Esophagus muscularis mucosa (tissue), 4 donors: ENCODE measurements around the gene TJP2. TPM values are rescaled to one million over a fixed set of nuclear protein-coding genes. Genes with fewer than 3 reads are reported as not detected.
A peak's percentile ranks its signal among the peaks of the same experiment; 100 is the strongest.
"Not testable (repeated sequence)": the region's sequence is repeated elsewhere in the genome, so short reads cannot be mapped to it uniquely, and the experiment has no call there.

ENCODE experiments used
- DNase-seq: peaks from one replicate; pipeline ENCODE4 v3.0.0-alpha.2; 2017; ENCODE audit errors: extremely low spot score
- H3K27ac ChIP-seq, 4 donors: fragments of 200-600 bp; sonication (generic); replicated peaks in 1 of 4; 1 replicate in 3 of 4; 2 replicates in 1 of 4; pipeline ENCODE4 v1.5.1; 2016 to 2019; ENCODE audit warnings: mild to moderate bottlenecking in 1 of 4
- H3K27me3 ChIP-seq, 4 donors: fragments of 200-600 bp; sonication (generic); one replicate each; pipeline versions ENCODE4 v1.5.1 to v1.6.0; 2016 to 2019
- H3K36me3 ChIP-seq, 4 donors: fragments of 200-600 bp; sonication (generic); one replicate each; pipeline ENCODE4 v1.5.1; 2016 to 2019
- H3K4me1 ChIP-seq, 4 donors: fragments of 200-600 bp; sonication (generic); one replicate each; pipeline ENCODE4 v1.5.1; 2016 to 2019
- H3K4me3 ChIP-seq, 4 donors: fragments of 200-600 bp; sonication (generic); 1 replicate in 2 of 4; 2 replicates in 2 of 4; pipeline ENCODE4 v1.5.1; 2016 to 2019; ENCODE audit warnings: mild to moderate bottlenecking in 4 of 4, moderate library complexity in 1 of 4
- H3K9me3 ChIP-seq, 4 donors: fragments of 200-600 bp; sonication (generic); 1 replicate in 3 of 4; 2 replicates in 1 of 4; pipeline ENCODE4 v1.5.1; 2016 to 2019
- EP300 ChIP-seq: sonication (generic); formaldehyde crosslinking; IDR thresholded peaks from one replicate; pipeline ENCODE4 v1.6.1; 2017; ENCODE audit warnings: antibody characterized with exemption
- POLR2A ChIP-seq: fragments of 450-650 bp; IDR thresholded peaks from one replicate; pipeline ENCODE4 v1.6.1; 2017; ENCODE audit warnings: antibody characterized with exemption, moderate library complexity, mild to moderate bottlenecking, low read depth
- POLR2AphosphoS5 ChIP-seq, 2 donors: sonication (generic); formaldehyde crosslinking; IDR thresholded peaks; one replicate each; pipeline ENCODE4 v1.6.1; 2017; ENCODE audit warnings: antibody characterized with exemption in 2 of 2
- WGBS: methylation state at CpG from one replicate; pipeline ENCODE4 v1.1.5; 2018; 5-methylcytosine and 5-hydroxymethylcytosine counted together
- intact Hi-C: fragments of 100-400 bp; cut with DNase I; formaldehyde crosslinking; loops from one replicate; pipeline ENCODE4 v1.15.1; 2023
- total RNA-seq, 4 donors: library from RNA; depleted of rRNA; stranded (reverse); fragments of >200 nt; gene quantifications; one replicate each; pipeline versions ENCODE4 v1.1.0 to v1.2.1, GENCODE V29; 2016
- TF ChIP-seq, protein P1 (sequence below), 3 experiments: fragments of 200-600 bp in 2 of 3; fragments of 450-650 bp in 1 of 3; sonication (generic) in 2 of 3; IDR thresholded peaks; one replicate each; pipeline ENCODE4 v1.5.1; 2017 to 2019; ENCODE audit warnings: antibody characterized with exemption in 3 of 3, mild to moderate bottlenecking in 2 of 3, moderate library complexity in 1 of 3

Gene TJP2
- total RNA-seq, 4 donors from 2014 or later: 101 to 172 (median 125) TPM

- Histone ChIP-seq H3K27me3 (no peaks in the 10 kb centered on the region), H3K4me3 (no peak overlapping the region), H3K9me3 (no peaks in the 10 kb centered on the region), H3K27ac (no peak overlapping the region), H3K36me3 (no peaks in the 10 kb centered on the region), H3K4me1 (peaks cover 10 to 36% (median 13%) of the 10 kb centered on the region in 4 donors)
- TF ChIP-seq POLR2A: no peak
- 77% methylated on average over 2 of the region's 2 CpGs for WGBS
- intact Hi-C loops: no loop called here
- no peak for DNase-seq
Measured at GRCh38 chr9:69303331-69303730, 129.3 kb downstream of the TJP2 start.

GRCh38 chr9:69306895-69307445 is 132.9 kb downstream of the TJP2 start:
- H3K27me3 ChIP-seq, H3K4me3 ChIP-seq, H3K9me3 ChIP-seq, H3K36me3 ChIP-seq, intact Hi-C loops, DNase-seq: not testable (repeated sequence)
- H3K27ac ChIP-seq: peak overlapping the region; percentile 71 to 80 (median 74)
- H3K4me1 ChIP-seq: peaks cover 10 to 29% (median 18%) of the 10 kb centered on the region in 4 donors
- 62% methylated on average over 5 of the region's 5 CpGs for WGBS

DNA sequence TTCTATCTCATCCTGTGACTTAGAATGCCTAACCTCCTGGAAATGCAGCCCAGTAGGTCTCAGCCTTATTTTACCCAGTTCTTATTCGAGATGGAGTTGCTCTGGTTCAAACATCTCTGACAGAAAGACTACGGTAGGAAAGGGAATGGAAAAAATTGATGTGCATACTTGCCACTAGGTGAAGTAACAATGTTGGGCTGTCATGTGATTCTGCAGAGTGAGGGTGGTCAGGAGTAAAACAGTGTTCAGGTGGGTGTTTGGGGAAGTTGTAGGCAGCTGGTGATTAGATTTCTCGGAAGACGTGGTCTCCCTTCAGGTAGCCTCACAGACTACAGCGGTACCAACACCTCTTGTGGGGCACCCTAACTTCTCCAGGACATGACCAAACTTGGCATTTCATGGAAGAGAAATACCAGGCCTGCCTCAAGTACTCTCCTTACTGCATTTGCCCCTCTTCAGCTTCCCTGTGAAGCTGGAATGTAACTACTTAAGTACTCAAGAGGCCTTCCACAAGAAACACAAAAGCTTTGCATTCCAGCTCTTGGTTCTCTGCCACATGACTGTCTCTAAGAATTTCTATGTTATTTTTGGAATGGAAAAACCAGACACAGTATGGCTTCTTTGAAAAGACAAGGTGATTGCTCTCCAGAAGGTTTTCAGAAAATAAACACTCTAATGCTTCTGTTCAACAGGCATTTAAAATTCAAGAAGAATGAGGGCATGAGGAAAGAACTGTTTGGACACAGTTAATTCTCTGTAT is 133.5 kb downstream of the TJP2 start:
- no peak for DNase-seq
- Histone ChIP-seq H3K27ac (peak overlapping the region; percentile 71 to 80 (median 74)), H3K36me3 (no peaks in the 10 kb centered on the region)

GRCh38 chr9:69308206-69308931 is 134.3 kb downstream of the TJP2 start:
- 74% methylated on average over 5 of the region's 5 CpGs for WGBS
- H3K27ac ChIP-seq: peak overlapping the region; percentile 71 to 80 (median 74)

More for the DNA sequence above, 133.5 kb downstream of the TJP2 start:
- no peaks in the 10 kb centered on the region for H3K9me3 ChIP-seq
- no peaks in the 10 kb centered on the region for H3K27me3 ChIP-seq
- 64% methylated on average over 5 of the region's 5 CpGs for WGBS
- no peak overlapping the region for H3K4me3 ChIP-seq
- peak in 1 of 2 donors; percentile 52 for TF ChIP-seq POLR2AphosphoS5 (IDR thresholded peaks at IDR 0.05)
- no peak for TF ChIP-seq EP300
- TF ChIP-seq, protein P1, sequence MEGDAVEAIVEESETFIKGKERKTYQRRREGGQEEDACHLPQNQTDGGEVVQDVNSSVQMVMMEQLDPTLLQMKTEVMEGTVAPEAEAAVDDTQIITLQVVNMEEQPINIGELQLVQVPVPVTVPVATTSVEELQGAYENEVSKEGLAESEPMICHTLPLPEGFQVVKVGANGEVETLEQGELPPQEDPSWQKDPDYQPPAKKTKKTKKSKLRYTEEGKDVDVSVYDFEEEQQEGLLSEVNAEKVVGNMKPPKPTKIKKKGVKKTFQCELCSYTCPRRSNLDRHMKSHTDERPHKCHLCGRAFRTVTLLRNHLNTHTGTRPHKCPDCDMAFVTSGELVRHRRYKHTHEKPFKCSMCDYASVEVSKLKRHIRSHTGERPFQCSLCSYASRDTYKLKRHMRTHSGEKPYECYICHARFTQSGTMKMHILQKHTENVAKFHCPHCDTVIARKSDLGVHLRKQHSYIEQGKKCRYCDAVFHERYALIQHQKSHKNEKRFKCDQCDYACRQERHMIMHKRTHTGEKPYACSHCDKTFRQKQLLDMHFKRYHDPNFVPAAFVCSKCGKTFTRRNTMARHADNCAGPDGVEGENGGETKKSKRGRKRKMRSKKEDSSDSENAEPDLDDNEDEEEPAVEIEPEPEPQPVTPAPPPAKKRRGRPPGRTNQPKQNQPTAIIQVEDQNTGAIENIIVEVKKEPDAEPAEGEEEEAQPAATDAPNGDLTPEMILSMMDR (IDR thresholded peaks at IDR 0.05): peak in 2 of 3 experiments; percentile 24 to 30
- TF ChIP-seq POLR2A: no peak
- peaks cover 10 to 29% (median 18%) of the 10 kb centered on the region in 4 donors for H3K4me1 ChIP-seq
- intact Hi-C loops: no loop called here

GRCh38 chr9:69313175-69313574 is 139.1 kb downstream of the TJP2 start:
- Histone ChIP-seq H3K36me3 (no peaks in the 10 kb centered on the region), H3K27me3 (no peaks in the 10 kb centered on the region), H3K9me3 (no peaks in the 10 kb centered on the region), H3K4me1 (peaks cover 0 to 10% (median 7%) of the 10 kb centered on the region in 4 donors), H3K27ac (no peak overlapping the region), H3K4me3 (no peak overlapping the region)
- intact Hi-C loops: loop anchor here (10.0 kb wide), 2 partner anchors 98 to 268 kb away; no protein-coding TSS in a partner anchor
- no peak for DNase-seq
- TF ChIP-seq POLR2A (no peak), EP300 (no peak), POLR2AphosphoS5 (IDR thresholded peaks at IDR 0.05) (no peak)
- TF ChIP-seq, protein P1 (IDR thresholded peaks at IDR 0.05): no peak

More at GRCh38 chr9:69308206-69308931, 134.3 kb downstream of the TJP2 start:
- no peak for DNase-seq
- Histone ChIP-seq H3K4me1 (peaks cover 10 to 29% (median 18%) of the 10 kb centered on the region in 4 donors), H3K4me3 (no peak overlapping the region), H3K9me3 (no peaks in the 10 kb centered on the region), H3K36me3 (no peaks in the 10 kb centered on the region), H3K27me3 (no peaks in the 10 kb centered on the region)
- no peak for TF ChIP-seq EP300
- TF ChIP-seq, protein P1 (IDR thresholded peaks at IDR 0.05): no peak
- TF ChIP-seq POLR2A: no peak
- no peak for TF ChIP-seq POLR2AphosphoS5 (IDR thresholded peaks at IDR 0.05)
- intact Hi-C loops: no loop called here
